Femur (tissue), 1 donor: ENCODE data around the gene HSPA5.
A peak's percentile ranks its signal among the peaks of the same experiment; 100 is the strongest.
"Not testable (repeated sequence)": the region's sequence is repeated elsewhere in the genome, so short reads cannot be mapped to it uniquely, and the experiment has no call there.

Source experiments
- DNase-seq: peaks from one replicate; pipeline ENCODE4 v3.0.0-alpha.2; 2017

Gene HSPA5

DNA sequence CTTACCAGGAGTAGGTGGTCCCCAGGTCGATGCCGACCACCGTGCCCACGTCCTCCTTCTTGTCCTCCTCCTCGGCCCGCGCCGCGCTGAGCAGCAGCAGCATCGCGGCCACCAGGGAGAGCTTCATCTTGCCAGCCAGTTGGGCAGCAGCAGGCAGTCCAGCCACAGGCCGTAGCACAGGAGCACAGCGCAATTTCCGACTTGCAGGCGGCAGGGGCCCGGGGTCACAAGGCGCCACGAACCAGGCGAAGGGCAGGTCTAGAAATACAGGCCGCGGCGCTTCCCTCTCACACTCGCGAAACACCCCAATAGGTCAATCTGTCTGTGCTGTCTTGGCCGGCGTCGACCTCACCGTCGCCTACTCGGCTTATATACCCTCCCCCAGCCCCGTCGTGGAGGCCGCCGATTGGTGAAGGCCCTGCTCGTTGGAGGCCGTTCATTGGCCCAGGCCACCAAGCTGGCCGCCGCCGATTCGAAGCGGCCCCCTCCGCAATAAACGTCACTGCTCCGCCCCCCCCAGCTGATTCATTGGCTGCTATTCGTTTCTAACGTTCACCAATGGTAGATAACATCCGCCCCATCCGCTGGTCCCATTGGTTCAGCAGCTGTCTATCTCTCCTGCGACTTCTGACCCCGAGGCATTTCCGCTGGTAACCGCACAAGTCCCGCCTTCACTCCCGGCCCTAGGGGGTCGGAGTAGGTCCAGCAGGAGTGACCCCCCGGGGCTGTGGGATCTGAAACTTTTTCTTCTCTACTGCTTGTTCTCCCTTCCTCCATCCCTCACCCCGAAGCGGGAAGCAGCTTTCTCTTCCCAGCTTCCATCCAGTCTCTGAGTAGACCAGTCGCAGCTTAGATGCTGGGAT, at the start of gene HSPA5:
Gene HSPA5, minus strand, starts transcription at position 344 of the 863 bp plus-strand sequence. Its CDS starts 217 bp downstream, at position 127.
- peak; percentile 100 for DNase-seq

DNA sequence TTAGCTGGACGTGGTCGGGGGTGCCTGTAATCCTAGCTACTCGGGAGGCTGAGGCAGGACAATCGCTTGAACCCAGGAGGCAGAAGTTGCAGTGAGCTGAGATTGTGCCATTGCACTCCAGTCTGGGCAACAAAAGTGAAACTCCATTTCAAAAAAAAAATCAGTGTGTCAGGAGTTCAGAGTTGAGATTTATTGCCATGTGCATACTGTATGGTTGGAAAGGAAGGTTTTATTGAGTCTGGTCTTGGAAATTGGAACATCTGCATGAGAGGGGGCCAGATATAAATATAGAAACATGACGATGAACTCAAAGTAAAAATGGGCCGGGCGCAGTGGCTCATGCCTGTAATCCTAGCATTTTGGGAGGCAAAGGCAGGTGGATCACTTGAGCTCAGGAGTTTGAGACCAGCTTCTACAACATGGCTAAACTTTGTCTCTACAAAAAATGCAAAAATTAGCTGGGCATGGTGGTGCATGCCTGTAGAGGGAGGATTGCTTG, 45.8 kb upstream of the HSPA5 start:
- DNase-seq: not testable (repeated sequence)

DNA sequence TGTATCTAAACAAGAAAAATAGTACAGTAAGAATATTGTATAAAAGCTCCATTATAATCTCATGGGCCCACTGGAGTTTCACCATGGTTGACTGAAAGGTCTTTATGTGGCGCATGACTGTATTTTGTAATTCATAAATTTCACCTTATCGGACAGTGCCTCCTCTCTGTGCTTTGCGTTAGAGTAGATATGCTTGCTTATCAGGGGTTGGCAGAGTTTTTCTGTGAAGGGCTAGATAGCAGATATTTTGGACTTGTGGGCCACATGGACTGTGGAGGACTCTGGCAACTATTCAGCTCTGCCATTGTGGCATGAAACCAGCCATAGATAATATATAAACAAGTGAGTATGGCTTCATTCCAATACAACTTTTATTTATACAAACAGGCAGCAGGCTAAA, 43.7 kb upstream of the HSPA5 start:
- DNase-seq: no peak

DNA sequence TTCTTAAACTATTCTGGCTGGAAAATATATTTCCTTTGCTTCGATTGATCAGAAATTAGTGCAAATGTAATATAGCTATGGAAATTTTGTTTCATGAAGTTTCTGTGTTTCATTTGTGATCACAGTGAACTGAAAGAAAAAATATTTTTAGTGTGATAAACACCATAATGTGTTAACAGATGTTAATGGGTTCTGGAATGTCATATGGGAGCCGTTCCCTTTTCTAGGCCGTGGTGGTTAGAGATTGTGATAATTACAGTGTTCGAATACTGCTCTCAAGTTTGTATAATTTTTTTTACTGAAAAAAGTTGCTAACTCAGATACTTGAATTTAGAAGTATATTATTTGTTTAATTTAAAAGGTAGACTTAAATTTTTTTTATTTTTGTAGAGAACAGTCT, 39.8 kb upstream of the HSPA5 start:
- DNase-seq: no peak

DNA sequence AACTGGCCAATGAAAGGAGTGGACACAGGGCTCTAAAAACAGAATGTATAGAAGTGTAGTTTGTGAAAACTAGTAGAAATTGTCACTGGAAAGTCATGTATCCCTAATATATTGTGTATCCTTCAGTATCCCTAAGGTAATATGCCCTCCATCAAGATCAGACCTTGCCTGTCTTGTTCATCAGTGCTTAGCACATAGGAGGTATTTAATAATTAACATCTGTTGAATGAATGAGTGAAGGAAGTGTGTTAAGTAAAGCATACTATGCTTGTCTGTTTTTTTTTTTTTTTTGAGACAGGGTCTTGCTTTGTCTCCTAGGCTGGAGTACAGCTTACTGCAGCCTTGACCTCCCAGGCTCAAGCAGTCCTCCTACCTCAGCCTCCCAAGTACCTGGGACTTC, 36.3 kb upstream of the HSPA5 start:
- DNase-seq: no peak

DNA sequence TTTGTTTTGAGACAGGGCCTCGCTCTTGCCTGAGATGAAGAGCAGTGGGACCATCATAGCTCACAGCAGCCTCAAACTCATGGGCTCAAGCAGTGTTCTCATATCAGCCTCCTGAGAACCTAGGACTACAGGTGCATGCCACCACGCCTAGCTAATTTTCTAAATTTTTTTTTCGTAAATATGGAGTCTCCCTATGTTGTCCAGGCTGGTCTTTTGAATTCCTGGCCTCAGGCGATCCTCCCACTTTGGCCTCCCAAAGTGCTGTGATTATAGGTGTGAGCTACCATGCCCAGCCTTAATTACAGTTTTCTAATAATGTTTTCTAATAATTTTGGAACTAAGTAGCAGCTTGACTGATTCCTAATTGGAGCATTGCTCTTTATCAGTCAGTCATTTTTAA, 35.6 kb upstream of the HSPA5 start:
- no peak for DNase-seq

DNA sequence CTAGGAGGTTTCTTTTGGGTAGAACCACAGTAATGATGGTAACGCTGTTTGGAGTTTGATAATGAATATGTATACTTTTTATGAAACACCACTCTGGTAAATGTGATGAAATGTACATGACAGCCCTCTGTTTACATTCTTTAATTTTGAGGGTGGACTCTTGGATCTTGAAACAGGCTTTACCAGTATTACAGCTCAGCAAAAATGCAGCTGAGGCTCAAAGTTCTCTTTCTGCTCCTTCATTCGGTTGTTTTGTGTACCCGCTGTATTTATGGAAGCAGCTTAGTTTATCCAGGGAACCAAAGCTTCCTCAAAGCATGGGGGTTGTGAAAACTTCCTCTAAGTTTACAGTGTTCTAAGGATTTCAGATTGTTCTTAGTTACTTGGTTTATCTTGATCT, 31.6 kb upstream of the HSPA5 start:
- no peak for DNase-seq

DNA sequence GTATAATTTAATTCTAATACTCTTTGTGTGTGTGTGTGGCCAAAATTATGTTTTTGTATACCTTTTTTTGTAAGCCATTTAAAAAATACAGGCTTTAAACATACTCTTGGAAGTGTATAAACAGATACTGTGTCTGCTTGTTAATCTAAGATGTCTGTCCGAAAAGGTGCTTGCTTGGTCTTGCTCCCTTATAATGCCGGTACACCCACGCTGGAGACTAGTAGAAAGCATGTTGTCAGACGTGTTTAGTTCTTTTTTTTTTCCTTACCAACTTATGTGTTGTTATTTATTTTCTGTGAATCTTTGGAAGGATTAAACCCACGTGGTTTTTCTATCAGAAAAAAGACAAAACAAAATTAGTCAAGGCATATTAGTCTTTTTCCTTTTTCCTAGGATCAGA, 29.9 kb upstream of the HSPA5 start:
- no peak for DNase-seq

DNA sequence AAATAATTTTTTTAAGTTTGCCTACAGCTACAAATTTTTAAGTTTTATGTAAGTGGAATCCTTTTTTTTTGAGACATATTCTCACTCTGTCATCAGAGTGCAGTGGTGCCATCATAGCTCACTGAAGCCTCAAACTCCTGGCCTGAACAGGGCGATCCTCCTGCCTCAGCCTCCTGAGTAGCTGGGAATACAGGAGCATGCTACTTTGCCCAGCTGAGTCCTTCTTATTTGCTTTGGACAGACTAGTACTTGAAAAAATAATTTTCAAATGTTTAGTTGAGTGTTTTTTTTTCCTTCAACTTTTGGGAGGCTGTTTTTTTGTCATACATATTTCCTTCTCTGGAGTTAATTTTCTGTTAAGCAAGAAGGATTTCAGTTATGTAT, 27.9 kb upstream of the HSPA5 start:
- no peak for DNase-seq

DNA sequence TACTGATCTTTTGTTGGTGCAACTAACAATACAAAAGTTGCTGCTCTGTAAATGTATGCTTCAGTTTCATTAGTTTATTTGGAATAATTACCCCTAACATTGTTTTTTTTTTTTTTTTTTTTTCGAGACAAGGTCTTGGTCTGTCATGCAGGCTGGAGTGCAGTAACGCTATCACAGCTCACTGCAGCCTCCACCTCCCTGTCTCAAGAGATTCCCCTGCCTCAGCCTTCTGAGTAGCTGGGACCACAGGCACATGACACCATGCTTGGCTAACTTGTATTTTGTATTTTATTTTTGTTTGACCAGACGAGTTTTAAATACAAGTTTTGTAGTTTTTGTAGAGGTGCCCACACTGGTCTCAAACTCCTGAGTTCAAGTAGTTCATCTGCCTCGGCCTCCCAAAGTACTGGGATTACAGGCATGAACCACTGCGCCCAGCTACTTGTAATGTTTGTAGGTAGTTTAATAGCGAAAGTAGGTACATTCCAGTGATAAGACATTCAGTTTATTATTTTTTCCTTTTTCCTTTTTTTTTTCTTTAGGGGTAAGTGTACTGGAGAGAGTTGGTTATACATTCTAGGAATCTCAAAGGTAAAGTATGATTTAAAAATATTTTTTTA, 27.4 kb upstream of the HSPA5 start:
- no peak for DNase-seq

DNA sequence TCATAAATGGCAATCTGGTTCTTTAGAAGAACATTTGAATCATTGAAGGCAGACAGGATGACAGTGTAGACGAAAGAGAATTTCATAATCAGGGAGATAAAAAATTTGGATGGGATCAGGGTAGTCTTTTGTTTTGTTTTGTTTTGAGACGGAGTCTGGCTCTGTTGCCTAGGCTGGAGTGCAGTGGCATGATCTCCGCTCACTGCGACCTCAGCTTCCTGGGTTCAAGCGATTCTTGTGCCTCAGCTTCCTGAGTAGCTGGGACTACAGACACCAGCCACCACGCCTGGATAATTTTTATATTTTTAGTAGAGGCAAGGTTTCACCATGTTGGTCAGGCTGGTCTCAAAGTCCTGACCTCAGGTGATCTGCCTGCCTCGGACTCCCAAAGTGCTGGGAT, 22.9 kb upstream of the HSPA5 start:
- not testable (repeated sequence) for DNase-seq

DNA sequence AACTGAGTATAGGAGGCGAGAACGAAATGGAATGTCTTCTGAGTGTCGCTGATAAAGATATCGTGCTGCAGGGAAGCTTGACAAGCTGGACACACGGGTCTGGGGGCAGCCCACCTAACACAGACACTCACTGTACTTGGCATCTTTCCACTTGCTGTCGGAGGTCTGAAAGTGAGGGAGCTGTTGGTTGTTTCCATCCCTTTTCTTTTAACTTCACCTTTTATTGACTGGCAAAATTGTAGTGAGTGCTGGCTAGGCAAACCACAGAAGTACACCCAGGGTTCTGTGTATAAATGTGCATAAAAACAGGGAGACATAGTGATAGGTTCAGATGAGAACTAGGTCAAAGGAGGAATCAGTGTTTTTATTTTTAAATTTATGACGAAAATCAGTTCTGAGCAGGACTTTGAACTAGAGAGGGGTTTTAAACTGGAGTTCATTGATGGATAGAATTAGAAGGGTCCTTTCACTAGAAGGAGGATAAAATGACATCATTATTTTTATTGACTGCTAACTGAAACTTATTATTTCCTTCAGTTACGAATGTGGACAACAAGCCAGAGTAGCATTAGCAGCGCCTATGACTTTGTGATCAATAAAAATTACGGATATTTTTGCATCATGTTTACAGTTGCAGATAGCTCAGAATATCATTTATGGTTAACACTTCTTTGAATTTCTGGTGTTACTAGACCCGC, 21.3 kb upstream of the HSPA5 start:
- DNase-seq: no peak

DNA sequence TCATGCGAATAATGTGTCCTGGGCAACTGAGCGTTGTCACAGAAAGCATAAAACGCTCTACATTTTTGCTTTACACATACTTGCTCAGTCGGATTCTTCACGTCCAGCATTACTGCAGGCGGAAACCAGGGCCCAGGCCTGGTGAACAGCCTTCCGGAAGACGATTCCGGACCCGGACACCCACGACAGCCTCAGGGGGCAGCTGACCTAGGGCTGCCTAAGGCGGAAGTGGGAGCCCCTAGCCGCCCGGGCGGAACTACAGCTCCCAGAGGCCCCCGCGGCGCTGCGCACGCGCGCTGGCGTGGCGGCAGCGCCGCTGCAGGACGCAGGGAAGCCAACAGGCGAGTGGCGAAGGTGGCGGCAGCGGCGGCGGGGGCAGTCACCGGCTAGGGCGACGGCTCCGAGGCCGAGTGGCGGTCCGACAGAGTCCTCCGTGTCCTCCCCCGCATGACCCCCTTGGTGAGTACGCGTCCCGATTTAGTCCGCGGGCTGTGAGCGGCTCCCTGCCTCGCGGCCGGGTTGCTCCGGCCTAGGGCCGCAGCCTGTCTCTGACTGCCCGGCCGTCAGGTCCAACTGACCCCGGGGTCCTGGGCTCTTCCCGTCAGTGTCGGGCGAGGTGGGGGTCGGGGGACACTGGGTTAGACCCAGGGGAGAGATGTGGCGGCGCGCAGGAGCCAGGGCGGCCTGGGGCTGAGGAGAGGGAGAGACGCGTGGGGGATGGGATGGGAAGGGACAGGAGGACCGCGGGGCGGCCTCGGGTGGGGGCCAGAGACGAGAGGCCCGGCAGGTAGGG, 20.6 kb upstream of the HSPA5 start, which contains the start of gene GAPVD1:
Gene GAPVD1, plus strand, starts transcription at position 326 of the 793 bp plus-strand sequence. CDS start 37,096 bp downstream, outside the sequence.
- peak; percentile 94 for DNase-seq

DNA sequence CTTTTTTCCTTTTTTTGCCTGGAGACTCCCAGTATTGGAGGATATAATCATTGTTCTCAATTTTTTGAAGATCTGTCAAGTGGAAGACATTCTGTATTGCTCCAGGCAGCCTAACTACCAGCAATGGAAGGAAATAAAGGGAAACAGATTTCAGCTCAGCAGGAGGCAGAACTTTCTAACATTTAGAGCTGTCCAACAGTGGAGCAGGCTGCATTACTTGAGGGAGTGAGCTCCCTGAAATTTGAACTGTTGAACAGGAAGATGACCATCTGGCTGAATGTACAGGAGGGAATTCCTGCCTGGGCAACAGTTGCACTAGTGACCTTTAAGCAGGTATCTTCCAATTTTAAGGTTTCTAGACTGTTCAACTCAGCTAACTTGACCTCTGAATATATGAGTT, 19.4 kb upstream of the HSPA5 start:
- no peak for DNase-seq

DNA sequence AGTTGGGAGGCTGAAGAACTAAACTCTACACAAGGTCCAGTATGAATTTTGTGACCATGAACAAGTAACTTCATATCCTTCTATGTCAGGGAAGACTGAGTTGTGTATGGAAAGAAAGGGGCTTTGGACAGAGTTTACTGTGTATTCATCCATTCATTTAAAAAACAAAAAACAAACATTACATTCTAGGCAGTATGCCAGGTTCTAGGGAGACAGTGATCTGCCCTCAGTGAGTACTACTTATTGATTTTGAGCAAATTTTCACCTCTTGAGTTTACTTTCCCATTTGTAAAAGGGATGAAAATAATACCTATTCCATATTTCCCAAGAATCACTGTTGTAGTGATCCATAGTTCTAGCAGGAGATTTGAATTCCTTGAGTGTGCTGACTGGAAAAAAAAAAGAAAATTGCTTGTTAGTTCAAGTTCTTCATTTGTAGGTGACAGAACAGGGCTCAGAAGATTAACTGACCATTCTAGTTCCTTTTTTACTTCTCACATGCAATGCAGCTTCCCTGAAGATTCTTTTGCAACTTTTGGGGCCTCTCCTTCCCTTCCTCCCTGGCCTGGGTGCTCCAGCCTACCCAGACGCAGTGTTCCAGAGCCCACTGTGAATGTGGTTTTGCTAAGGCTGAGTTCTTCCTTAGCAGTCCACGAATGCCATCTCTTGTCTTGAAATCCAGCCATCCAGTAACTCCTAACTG, 17.8 kb upstream of the HSPA5 start:
- DNase-seq: no peak

DNA sequence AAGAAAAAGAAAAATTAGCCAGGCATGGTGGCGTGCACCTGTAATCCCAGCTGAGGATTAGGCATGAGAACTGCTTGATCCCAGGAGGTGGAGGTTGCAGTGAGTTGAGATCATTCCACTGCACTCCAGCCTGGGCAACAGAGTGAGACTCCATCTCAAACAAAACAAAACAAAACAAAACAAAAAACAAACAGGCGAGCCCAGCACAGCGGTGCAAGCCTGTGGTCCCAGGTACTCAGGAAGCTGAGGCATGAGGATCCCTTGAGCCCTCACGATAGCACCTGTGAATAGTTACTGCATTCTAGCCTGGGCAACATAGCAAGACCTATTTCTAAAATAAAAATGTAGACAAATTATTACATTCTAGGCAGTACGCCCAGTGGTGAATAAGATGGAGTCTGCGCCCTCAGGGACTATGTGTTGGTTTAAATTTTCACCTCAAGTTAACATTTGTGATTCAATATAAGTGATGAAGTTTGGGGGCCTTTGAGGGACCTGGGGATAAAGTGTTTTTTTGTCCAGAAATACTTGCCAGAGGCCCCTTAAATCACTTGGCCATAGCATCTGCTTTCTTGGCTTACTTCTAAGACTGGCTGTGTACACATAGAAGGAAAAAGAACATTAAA, 17.1 kb upstream of the HSPA5 start:
- DNase-seq: peak; percentile 34

DNA sequence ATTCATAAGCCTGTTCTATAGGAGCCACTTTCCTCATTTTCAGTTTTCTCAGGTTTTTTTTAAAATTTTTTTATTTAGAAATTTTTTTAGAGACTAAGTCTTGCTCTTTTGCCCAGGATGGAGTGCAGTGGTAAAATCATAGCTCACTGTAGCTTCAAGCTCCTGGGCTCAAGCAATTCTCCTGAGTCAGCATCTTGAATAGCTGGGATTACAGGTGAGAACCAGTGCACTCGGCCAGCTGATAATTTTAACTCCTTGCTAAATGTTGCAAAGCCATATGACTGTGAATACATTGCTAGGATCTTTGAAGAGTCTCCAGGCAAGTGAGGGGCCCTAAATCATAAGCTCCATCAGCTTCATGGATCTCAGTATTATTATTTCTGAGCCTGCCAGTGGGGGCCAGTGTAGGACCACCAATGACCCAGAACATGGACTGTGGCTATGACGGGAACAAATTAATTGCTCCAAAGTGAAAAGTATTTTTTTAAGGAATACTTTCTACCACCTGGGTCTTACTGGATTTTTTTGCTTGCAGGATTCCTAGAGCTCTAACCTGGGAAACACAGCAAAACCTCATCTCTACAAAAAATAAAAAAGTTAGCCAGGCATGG, 14.7 kb upstream of the HSPA5 start:
- peak; percentile 32 for DNase-seq

DNA sequence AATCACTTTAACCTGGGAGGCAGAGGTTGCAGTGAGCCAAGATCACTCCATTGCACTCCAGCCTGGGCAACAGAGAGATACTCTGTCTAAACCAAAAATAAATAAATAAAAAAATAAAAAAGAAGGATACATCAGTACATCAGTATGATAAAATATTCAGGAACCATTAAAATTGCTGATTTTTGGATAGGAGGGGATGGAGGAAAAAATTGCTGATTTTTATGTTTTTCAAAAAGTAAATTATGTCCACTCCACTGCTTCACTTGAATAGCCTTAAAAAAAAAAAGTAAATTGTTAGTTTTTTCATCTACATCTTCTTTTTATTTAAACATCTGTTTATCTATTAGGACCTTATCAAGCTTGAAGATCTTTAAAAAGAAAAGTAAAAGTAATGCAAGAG, 13.1 kb upstream of the HSPA5 start:
- no peak for DNase-seq

DNA sequence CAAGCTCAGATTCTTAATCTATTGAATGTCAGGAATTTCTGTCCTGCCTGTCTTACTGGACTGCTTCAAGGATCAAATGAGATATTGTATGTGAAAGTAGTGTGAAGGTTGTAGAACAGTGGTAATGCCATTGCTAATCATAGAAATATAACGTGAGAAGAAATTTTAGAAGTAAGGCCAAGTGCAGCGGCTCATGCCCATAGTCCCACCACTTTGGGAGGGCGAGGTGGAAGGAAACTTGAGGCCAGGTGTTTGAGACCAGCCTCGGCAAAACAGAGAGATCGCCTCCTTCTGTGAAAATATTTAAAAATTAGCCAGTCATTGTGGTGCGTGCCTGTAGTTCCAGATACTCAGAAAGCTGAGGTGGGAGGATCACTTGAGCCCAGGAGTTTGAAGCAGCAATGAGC, 5.1 kb upstream of the HSPA5 start:
- no peak for DNase-seq

DNA sequence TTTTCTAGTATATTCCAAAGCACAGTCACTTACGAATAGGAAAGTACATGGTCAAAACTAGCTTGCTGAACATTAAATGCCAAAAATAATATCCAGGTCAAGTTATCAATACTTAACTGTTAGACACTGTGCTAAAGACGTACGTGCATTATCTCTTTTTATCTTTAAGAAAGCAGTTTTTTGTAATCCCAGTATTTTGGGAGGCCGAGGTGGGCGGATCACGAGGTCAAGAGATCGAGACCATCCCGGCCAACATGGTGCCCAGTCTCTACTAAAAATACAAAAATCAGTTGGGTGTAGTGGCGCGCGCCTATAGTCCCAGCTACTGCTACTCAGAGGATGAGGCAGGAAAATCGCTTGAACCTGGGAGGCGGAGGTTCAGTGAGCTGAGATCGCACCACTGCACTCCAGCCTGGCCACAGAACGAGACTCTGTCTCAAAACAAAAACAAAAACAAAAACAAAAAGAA, 2.7 kb upstream of the HSPA5 start:
- DNase-seq: no peak
